Fibroblast of villous mesenchyme (primary cell): ENCODE data around the gene GP1BB. TPM values are rescaled to one million over a fixed set of nuclear protein-coding genes. Genes with fewer than 3 reads are reported as not detected.

Experiments
- DNase-seq: peaks from one replicate; pipeline ENCODE4 v3.0.0-alpha.2; 2010; ENCODE audit warnings: low read depth
- H3K4me3 ChIP-seq: 2 replicates; pipeline ENCODE4 v1.5.1; 2011; ENCODE audit warnings: low read depth, mild to moderate bottlenecking, low read length
- total RNA-seq: library from RNA; depleted of rRNA; stranded (reverse); fragments of >200 nt; gene quantifications from 2 replicates; pipeline ENCODE4 v1.2.3, GENCODE V29; 2012
- TF ChIP-seq, protein P1 (sequence below): IDR thresholded peaks from 2 replicates; pipeline ENCODE4 v1.5.1; 2012; ENCODE audit warnings: low read depth, mild to moderate bottlenecking, low read length; ENCODE audit not compliant: insufficient read depth

GP1BB gene
- total RNA-seq, 1 donor, result 0.86 TPM

DNA sequence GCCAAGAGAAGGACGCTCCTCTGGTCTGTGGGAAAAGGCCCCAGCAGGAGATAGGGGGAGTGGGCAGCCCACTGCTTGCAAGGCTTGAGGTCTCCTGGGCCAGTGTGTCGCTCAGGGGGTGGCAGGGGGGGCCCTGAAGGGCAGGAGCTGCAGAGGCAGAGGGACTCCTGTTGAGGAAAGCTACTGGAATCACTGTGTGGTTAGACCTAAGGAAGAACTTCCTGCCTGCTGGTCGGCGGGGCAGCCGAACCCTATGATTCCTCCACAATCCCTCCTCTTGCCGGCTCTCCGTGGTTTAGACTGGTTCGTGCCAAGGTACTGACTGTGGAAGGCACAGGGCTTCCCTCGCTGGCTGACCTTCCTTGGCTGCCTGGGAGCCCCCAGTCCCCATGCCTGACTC lies 6.2 kb downstream of the GP1BB start:
- no peak for DNase-seq
- no peak overlapping the region for H3K4me3 ChIP-seq
- TF ChIP-seq, protein P1, sequence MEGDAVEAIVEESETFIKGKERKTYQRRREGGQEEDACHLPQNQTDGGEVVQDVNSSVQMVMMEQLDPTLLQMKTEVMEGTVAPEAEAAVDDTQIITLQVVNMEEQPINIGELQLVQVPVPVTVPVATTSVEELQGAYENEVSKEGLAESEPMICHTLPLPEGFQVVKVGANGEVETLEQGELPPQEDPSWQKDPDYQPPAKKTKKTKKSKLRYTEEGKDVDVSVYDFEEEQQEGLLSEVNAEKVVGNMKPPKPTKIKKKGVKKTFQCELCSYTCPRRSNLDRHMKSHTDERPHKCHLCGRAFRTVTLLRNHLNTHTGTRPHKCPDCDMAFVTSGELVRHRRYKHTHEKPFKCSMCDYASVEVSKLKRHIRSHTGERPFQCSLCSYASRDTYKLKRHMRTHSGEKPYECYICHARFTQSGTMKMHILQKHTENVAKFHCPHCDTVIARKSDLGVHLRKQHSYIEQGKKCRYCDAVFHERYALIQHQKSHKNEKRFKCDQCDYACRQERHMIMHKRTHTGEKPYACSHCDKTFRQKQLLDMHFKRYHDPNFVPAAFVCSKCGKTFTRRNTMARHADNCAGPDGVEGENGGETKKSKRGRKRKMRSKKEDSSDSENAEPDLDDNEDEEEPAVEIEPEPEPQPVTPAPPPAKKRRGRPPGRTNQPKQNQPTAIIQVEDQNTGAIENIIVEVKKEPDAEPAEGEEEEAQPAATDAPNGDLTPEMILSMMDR, result no peak

DNA sequence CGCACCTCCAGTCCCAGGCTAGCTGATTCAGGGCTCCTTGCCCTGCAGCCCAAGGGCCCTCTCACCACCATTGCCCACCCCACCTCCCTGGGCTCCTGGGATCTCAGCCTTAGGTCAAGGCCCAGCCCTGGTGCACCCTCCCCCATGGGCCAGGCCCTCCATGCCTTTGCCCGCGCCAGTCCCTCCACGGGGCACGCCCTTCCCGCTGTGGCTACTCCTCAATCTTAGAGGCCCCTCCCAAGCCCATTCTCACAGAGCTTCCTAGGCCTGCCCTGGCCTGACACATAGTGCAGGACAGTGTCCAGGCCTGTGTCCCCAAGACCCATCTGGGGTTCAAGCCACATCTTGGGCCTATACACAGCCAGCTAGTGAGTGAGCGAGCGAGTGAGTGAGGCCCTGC lies 6.9 kb downstream of the GP1BB start:
- no peak for DNase-seq
- TF ChIP-seq, protein P1, result no peak
- H3K4me3 ChIP-seq, result no peak overlapping the region

DNA sequence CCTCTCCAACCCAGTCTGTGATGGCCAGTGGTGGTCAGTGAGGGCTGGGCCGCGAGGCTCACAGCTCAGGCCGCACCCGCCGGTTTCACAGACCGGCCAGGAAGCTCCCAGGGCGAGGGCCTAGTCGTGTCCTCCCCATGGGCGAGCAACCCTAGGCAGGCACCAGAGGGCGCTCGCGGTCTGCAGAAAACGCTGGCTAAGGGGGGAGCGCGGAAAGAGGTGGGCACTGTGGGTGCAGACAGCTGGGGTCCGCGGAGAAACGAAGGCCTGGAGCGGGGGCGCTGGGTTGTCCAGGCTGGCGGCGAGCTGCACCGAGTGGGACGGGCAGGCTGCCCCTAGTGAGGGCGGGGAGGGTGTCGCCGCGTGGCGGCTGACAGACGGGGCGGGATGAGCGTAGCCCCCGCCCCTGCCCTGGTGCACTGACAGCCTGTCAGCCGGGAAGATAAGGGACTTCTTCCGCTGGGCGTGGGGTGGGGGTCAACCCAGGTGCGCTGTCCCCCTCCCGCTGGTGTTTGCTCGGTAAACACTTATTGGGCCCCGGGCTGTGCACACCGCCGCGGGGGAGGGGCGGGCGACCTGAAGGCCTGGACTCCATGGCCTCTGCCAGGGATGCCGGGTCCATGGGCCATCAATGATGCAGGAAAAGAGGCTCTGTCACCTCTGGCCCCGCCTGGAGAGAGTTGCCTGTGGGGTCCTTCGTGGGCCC lies 7.5 kb downstream of the GP1BB start:
- peak; percentile 76 for DNase-seq
- peak overlapping the region; percentile 62 for H3K4me3 ChIP-seq
- TF ChIP-seq, protein P1, result peak; percentile 85

DNA sequence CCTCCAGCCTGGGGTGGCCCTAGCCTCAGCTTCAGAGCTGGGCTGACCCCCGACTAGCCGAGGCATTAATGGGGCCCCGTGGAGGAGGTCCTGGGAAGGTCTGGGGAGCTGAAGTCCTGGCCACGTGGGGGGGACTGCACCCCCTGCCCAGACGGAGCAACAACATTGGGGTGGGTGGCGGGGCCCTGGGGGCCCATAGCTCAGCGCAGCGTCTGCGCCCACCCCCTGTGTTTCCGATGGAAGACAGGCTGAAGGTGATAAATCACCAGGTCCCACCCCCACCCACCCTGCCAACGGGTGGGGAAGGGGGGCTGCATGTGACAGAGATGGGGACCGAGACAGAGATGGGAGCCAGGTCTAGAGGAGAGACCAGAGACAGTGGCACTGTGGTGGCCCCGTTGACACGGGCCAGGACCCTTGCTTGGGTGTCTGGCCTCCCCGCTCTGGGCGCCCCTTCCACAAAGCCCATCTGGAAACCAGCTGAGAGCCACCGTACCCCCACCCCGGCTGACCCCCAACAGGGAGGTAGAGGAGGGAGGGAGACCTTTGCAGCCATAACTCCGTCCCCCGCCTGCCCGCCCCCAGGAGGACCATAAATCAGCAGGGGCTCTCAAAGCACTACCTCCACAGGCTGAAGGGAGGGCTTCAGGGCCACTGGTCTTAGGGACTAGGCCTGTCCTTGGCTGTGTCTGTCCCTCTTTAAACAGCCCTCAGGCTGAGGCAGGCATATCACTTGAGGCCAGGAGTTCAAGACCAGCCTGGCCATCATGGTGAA lies 8.2 kb downstream of the GP1BB start:
- no peak overlapping the region for H3K4me3 ChIP-seq
- TF ChIP-seq, protein P1, result no peak
- DNase-seq, result no peak

DNA sequence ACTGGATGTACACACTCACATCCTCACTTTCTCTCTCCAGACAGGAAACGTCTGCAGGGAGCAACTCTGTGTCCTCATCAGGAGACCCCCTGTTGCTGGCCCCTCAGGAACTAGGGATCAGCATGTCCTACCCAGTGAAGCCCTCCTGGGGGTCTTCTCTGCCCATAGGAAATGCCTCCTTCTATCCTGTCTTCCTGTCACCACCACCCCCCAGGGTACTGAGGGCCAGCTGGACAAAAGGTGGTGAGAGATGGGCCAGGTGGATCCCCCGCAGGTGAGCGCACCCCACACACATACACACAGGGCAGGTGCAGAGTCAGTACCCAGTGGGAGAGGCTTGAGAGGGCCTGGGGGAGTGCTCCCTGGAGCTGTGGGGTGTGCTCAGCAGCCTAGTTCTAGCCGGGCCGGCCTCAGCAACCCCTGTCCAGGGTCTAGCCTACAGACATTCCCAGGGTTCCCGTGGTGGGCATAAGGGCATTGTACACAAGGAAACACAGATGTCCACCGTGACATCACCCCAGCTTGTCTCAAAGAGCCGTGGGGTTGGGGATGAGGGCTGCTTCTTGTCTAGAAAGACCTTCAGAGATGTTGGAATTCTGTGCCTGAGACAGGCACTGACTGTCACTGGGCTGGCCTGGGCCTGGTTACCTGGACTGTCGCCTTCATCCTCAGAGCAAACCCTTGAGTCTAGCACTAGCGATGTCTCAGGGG lies 9.2 kb downstream of the GP1BB start:
- TF ChIP-seq, protein P1, result no peak
- DNase-seq, result no peak
- no peak overlapping the region for H3K4me3 ChIP-seq

DNA sequence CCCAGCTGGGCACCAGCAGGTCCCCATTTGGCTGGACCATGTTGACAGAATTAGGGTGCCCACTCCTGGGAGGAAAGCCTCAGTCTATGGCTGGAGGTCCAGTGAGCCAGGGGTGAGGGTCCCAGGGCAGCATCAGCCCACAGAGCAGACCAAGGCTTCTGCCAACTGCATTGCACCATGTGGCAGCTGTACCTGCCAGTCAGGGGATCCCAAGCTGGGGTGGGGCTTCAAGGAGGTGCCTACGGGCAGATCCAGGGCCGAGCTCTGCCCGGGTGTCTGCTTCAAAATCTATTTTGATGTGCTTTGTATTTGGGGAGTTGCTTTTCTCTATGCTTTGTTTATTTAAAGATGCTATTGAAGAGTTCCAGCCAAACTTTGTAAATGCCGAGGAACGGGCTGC lies 10.4 kb downstream of the GP1BB start:
- no peak overlapping the region for H3K4me3 ChIP-seq
- DNase-seq, result no peak
- TF ChIP-seq, protein P1, result no peak
